ENCODE results near the gene DDIT4. TPM values are rescaled to one million over a fixed set of nuclear protein-coding genes. Genes with fewer than 3 reads are reported as not detected.
"Not testable (repeated sequence)": the region's sequence is repeated elsewhere in the genome, so short reads cannot be mapped to it uniquely, and the experiment has no call there.

DDIT4 gene
- total RNA-seq, 4 donors from 2014 or later, result 274 to 929 (median 421) TPM

DNA sequence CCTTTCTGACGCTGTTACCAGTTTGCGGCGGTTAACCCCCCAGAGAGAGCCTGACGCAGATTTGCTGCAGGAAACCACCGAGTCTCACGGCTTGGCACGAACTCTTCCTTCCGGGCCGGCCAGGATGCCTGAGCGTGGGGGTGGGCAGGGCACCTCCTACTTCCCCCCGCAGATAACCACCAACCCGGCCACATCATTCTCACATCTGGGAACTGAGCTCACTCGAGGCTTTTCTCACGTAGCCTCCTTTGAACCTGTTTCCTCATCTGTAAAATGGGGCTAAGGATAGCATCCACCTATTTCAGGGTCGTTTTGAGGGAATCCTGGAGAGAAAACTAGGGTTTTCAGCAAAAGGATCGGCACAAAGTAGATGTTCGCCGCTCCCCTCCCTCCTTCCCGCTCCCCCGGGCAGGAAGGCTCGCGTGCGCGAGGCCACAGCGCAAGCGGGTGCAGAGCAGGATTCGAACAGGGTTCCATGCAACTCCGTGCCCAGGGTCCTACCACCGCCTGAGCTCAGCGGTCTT, 23.6 kb downstream of the DDIT4 start:
- peak overlapping the region; percentile 52 for H3K4me3 ChIP-seq (ENCODE audit: low read depth, poor library complexity, severe bottlenecking)
- 6 to 7% methylated on average over 29 to 30 of the region's 30 CpGs for WGBS, 2 donors
- TF ChIP-seq CTCF (IDR thresholded peaks at IDR 0.05), result no peak
- no peak for TF ChIP-seq POLR2A (IDR thresholded peaks at IDR 0.05)
- DNase-seq (ENCODE audit: low spot score in 2 of 2), result peak; percentile 85 to 98
- intact Hi-C loops (cut with DNase I; ENCODE audit: low total_unique reads), result no loop called here

DNA sequence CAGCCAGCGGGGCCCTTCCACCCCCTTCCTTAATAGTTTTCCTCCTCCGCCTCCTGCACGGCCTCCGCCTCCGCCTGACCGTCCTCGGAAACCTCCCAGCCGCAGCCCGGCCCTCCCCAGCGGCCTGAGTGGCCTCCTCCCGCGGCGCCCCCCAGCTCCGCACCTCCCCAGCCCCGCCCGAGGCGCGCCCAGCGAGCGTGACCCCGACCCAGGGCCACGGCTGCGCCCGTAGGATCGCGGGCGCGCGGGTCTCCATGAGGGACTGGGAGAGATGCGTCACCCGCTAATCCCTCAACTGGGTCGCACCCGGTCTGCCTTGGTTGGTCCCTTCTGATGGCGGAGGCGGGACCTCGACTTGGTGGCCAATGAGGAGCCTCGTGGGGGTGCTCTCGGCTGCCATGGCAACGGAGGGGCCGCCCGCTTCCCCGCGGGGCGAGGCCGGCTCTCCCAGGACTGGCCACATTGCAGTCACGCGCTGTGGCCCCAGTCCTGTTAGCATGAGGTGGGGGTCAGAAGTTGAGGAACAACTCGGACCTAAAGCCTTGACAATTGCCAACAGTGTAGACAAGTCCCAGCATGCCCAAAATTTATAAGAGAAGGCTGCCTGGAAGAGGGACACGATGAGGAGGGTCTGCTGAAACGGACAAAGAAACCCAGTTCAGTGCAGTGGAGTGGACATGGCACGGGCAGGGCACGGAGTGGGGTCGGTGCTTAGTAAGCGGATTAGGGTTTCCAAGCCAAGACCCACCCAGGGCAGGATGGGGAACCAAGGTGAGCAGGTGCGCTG, 24.3 kb downstream of the DDIT4 start:
- DNase-seq (ENCODE audit: low spot score in 2 of 2), result peak; percentile 96 to 100
- peak overlapping the region; percentile 52 for H3K4me3 ChIP-seq (ENCODE audit: low read depth, poor library complexity, severe bottlenecking)
- 11% methylated on average over 32 to 33 of the region's 55 CpGs for WGBS, 2 donors
- intact Hi-C loops (cut with DNase I; ENCODE audit: low total_unique reads), result no loop called here
- TF ChIP-seq CTCF (IDR thresholded peaks at IDR 0.05) (no peak), POLR2A (IDR thresholded peaks at IDR 0.05) (peak in 1 of 2 donors; percentile 74)

- no peak for DNase-seq (ENCODE audit: low spot score in 2 of 2)
- TF ChIP-seq POLR2A (IDR thresholded peaks at IDR 0.05) (no peak), CTCF (IDR thresholded peaks at IDR 0.05) (no peak)
- intact Hi-C loops (cut with DNase I; ENCODE audit: low total_unique reads), result no loop called here
- no peak overlapping the region for H3K4me3 ChIP-seq (ENCODE audit: low read depth, poor library complexity, severe bottlenecking)
- 85 to 88% methylated on average over 16 of the region's 16 CpGs for WGBS, 2 donors
These were observed 25.1 kb downstream of the DDIT4 start for GRCh38 chr10:72298592-72299519.

- H3K4me3 ChIP-seq (ENCODE audit: low read depth, poor library complexity, severe bottlenecking), result no peak overlapping the region
- 86 to 91% methylated on average over 8 of the region's 8 CpGs for WGBS, 2 donors
- TF ChIP-seq CTCF (IDR thresholded peaks at IDR 0.05) (no peak), POLR2A (IDR thresholded peaks at IDR 0.05) (no peak)
- intact Hi-C loops (cut with DNase I; ENCODE audit: low total_unique reads), result no loop called here
- no peak for DNase-seq (ENCODE audit: low spot score in 2 of 2)
These were observed 29.9 kb downstream of the DDIT4 start for GRCh38 chr10:72303424-72304128.

DNA sequence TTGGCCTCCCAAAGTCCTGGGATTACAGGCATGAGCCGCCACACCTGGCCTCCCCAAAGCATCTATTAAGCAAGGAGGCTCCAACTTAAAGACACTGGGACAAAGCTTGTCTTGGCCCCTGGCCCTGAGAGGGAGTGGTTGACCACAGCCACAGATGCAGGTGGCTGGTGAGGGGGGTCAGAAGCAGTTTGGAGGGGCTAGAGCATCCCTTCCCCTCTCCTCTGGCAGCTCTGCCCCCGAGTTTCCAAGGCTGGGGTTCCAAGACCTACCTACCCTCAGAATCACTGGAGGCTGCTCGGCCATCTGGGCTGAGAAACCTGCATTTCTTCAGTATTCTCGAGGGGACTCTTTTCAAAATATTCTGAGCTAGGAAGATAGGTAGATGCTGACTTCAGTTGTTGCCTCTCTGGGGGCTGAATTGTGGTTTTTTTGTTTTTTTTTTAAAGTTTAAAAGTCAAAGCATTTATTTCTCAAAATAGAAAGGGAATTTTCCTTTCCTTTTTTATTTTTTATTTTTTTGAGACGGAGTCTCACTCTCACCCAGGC, 32.6 kb downstream of the DDIT4 start:
- TF ChIP-seq CTCF (IDR thresholded peaks at IDR 0.05) (no peak), POLR2A (IDR thresholded peaks at IDR 0.05) (no peak)
- intact Hi-C loops (cut with DNase I; ENCODE audit: low total_unique reads), result no loop called here
- 81 to 88% methylated on average over 5 of the region's 5 CpGs for WGBS, 2 donors

GRCh38 chr10:72307711-72308110, 34.0 kb downstream of the DDIT4 start:
- DNase-seq (ENCODE audit: low spot score in 2 of 2); intact Hi-C loops (cut with DNase I; ENCODE audit: low total_unique reads); H3K4me3 ChIP-seq (ENCODE audit: low read depth, poor library complexity, severe bottlenecking): not testable (repeated sequence)
- WGBS, 2 donors, result 95% methylated on average over 7 of the region's 7 CpGs

More for the DNA sequence above, 32.6 kb downstream of the DDIT4 start:
- DNase-seq (ENCODE audit: low spot score in 2 of 2), result no peak
- no peak overlapping the region for H3K4me3 ChIP-seq (ENCODE audit: low read depth, poor library complexity, severe bottlenecking)

All from lower leg skin (tissue), 4 donors.